ENCODE measurements around the gene TRAPPC3L.

DNA sequence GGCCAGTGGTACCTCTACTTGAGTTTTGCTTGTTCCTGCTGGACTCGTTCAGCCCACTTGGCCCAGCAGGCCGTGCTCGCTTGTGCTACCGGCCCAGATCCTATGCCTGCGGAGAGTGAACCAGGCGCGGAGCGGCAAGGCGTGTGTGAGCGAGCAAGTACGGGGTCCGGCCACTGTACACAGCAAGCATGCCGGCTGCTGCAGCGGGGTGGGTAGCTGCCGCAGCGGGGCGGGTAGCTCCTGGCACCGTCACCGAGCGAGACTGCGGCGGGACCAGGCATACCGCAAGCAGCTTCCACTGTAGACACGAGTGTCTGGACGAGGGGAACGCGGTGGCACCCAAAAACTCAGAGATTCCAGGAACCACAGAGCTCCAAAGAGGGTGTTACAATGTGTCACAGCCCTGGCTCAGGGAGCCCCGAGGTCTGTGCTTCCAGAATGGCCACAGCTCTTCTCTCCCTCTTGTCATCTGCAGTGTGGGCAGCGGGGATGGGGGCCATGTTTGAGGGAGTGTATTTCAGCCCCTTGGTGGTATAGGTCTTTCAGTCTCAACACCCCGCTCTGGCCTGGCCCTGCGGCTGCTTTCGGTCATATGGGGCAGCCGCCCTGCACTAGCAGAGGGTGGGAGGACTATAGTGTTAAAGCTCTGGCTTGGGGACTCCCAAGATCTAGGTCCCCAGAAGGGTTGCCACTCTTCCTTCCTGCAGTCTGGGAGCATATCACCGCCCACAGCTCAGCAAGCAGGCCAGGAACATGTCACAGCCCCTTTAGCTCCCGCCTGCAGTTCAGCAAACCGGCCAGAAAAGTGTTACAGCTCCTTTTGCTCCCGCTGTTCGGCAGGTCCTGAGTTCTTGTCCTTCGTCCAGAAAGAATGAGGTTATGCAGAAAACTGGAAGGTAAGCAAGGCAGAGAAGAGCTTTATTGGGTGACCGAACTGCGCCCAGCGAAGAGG, 19.7 kb upstream of the TRAPPC3L start:
- TF ChIP-seq POLR2A (IDR thresholded peaks at IDR 0.05; ENCODE audit: borderline replicate concordance, extremely low read depth, insufficient read depth, insufficient read length) (no peak), CBX3 (IDR thresholded peaks at IDR 0.05; ENCODE audit: low read depth) (no peak), SP1 (IDR thresholded peaks at IDR 0.05; ENCODE audit: low read depth) (no peak), EZH2 (IDR thresholded peaks at IDR 0.05) (no peak), EZH2phosphoT487 (IDR thresholded peaks at IDR 0.05; ENCODE audit: borderline replicate concordance) (no peak), JUND (IDR thresholded peaks at IDR 0.05) (no peak)
- TF ChIP-seq, protein P1, sequence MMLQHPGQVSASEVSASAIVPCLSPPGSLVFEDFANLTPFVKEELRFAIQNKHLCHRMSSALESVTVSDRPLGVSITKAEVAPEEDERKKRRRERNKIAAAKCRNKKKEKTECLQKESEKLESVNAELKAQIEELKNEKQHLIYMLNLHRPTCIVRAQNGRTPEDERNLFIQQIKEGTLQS (IDR thresholded peaks at IDR 0.05): no peak
- TF ChIP-seq, protein P2, sequence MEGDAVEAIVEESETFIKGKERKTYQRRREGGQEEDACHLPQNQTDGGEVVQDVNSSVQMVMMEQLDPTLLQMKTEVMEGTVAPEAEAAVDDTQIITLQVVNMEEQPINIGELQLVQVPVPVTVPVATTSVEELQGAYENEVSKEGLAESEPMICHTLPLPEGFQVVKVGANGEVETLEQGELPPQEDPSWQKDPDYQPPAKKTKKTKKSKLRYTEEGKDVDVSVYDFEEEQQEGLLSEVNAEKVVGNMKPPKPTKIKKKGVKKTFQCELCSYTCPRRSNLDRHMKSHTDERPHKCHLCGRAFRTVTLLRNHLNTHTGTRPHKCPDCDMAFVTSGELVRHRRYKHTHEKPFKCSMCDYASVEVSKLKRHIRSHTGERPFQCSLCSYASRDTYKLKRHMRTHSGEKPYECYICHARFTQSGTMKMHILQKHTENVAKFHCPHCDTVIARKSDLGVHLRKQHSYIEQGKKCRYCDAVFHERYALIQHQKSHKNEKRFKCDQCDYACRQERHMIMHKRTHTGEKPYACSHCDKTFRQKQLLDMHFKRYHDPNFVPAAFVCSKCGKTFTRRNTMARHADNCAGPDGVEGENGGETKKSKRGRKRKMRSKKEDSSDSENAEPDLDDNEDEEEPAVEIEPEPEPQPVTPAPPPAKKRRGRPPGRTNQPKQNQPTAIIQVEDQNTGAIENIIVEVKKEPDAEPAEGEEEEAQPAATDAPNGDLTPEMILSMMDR (IDR thresholded peaks at IDR 0.05 in 2 of 3, conservative IDR thresholded peaks at IDR 0.05 in 1 of 3; ENCODE audit: borderline replicate concordance in 1 of 3, insufficient read depth in 1 of 3, low read depth in 2 of 3, low read length in 2 of 3): no peak
- TF ChIP-seq, protein P3, sequence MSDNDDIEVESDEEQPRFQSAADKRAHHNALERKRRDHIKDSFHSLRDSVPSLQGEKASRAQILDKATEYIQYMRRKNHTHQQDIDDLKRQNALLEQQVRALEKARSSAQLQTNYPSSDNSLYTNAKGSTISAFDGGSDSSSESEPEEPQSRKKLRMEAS (IDR thresholded peaks at IDR 0.05): no peak

All from HCT116 (cell line).